Measurements from ENCODE around the gene MSLN. TPM values are rescaled to one million over a fixed set of nuclear protein-coding genes. Genes with fewer than 3 reads are reported as not detected.

The MSLN gene
- total and polyA plus RNA-seq, 9 of the 15 experiments (the other 6 are each of a cell fraction or from before 2014, with no cell fraction given) = not detected

DNA sequence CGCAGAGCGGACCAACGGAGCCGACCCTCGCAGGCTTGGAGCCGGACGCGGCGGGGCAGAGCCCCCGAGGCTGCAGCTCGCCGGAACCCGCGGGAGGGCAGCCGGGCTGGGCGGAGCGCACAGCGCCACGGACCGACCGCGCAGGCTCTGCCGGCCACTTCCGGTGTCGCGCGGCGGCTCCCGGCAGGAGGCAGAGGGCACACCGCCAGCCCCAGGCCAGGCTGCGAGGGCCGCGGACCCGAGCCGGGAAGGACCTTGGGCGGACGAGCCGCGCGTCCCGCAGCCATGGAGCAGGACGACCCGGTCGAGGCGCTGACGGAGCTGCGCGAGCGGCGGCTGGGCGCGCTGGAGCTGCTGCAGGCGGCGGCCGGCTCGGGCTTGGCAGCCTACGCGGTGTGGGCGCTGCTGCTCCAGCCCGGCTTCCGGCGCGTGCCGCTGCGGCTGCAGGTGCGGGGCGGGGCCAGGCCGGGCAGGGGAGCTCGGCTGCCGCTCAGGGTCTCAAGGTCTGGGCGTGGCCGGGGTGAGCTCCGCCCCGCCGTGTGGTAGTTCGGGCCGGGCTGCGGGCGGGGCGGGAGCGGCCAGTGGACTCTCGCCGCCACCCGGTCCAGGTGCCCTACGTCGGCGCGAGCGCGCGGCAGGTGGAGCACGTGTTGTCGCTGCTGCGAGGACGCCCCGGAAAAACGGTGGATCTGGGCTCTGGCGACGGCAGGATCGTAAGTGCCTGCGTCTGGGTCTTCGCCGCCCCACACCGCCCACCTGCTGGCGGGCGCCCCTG lies 39.4 kb upstream of the MSLN start, which contains the start of gene ANTKMT (continued):
- TF ChIP-seq, protein P1, sequence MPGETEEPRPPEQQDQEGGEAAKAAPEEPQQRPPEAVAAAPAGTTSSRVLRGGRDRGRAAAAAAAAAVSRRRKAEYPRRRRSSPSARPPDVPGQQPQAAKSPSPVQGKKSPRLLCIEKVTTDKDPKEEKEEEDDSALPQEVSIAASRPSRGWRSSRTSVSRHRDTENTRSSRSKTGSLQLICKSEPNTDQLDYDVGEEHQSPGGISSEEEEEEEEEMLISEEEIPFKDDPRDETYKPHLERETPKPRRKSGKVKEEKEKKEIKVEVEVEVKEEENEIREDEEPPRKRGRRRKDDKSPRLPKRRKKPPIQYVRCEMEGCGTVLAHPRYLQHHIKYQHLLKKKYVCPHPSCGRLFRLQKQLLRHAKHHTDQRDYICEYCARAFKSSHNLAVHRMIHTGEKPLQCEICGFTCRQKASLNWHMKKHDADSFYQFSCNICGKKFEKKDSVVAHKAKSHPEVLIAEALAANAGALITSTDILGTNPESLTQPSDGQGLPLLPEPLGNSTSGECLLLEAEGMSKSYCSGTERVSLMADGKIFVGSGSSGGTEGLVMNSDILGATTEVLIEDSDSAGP (CRISPR knock-in tag; IDR thresholded peaks at IDR 0.05) = no peak; the same call in 1 of the 2 replicates
- TF ChIP-seq POLR2B (IDR thresholded peaks at IDR 0.05; ENCODE audit: low read depth, partially characterized antibody) = peak; percentile 25
- TF ChIP-seq ZNF24 (IDR thresholded peaks at IDR 0.05) = 0 out of 2 replicates have a peak, but pooled peaks have one; percentile 40
- TF ChIP-seq KLF1 (tag; IDR thresholded peaks at IDR 0.05) = peak; percentile 88
- TF ChIP-seq BRD9 (IDR thresholded peaks at IDR 0.05; ENCODE audit: low read depth, partially characterized antibody) = no peak
- peak; percentile 92 for TF ChIP-seq ZFX (CRISPR knock-in tag; IDR thresholded peaks at IDR 0.05)
- TF ChIP-seq FIP1L1 (IDR thresholded peaks at IDR 0.05; ENCODE audit: low read depth, low read length, poor library complexity, severe bottlenecking) = peak; percentile 42
- TF ChIP-seq SAFB (IDR thresholded peaks at IDR 0.05; ENCODE audit: borderline replicate concordance, low read depth, low read length) = 0 out of 2 replicates have a peak, but pooled peaks have one; percentile 4
- peak; percentile 87; the same call in 1 of the 2 replicates for TF ChIP-seq RUNX1 (IDR thresholded peaks at IDR 0.05; ENCODE audit: low read depth)
- TF ChIP-seq, protein P2, sequence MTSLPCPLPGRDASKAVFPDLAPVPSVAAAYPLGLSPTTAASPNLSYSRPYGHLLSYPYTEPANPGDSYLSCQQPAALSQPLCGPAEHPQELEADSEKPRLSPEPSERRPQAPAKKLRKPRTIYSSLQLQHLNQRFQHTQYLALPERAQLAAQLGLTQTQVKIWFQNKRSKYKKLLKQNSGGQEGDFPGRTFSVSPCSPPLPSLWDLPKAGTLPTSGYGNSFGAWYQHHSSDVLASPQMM (CRISPR knock-in tag; IDR thresholded peaks at IDR 0.05) = no peak
- TF ChIP-seq DPF2 (IDR thresholded peaks at IDR 0.05) = no peak
- TF ChIP-seq FOXP1 (CRISPR knock-in tag; IDR thresholded peaks at IDR 0.05) = peak; percentile 41; the same call in 1 of the 2 replicates
- TF ChIP-seq POU5F1 (IDR thresholded peaks at IDR 0.05; ENCODE audit: borderline replicate concordance, low read depth, low read length, partially characterized antibody) = no peak
- 0 out of 4 replicates have a peak, but pooled peaks of 1 of the 2 experiments have one; percentile 22 for TF ChIP-seq RCOR1 (IDR thresholded peaks at IDR 0.05; ENCODE audit: borderline replicate concordance in 1 of 2, low read depth in 2 of 2, low read length in 2 of 2)
- TF ChIP-seq ETV6 (IDR thresholded peaks at IDR 0.05; ENCODE audit: borderline replicate concordance in 1 of 2, low read depth in 2 of 2, low read length in 1 of 2) = no peak
- TF ChIP-seq ETV6 (CRISPR knock-in tag; IDR thresholded peaks at IDR 0.05; ENCODE audit: borderline replicate concordance) = 0 out of 2 replicates have a peak, but pooled peaks have one; percentile 9
- TF ChIP-seq JUND (IDR thresholded peaks at IDR 0.05; ENCODE audit: borderline replicate concordance, low read depth, low read length) = peak; percentile 4; the same call in 1 of the 2 replicates
- TF ChIP-seq JUND (tag; IDR thresholded peaks at IDR 0.05; ENCODE audit: borderline replicate concordance, low read depth, low read length) = no peak; the same call in 2 of the 3 replicates
- TF ChIP-seq KDM2B (CRISPR knock-in tag; IDR thresholded peaks at IDR 0.05) = 0 out of 2 replicates have a peak, but pooled peaks have one; percentile 65
- TF ChIP-seq CREB3L1 (IDR thresholded peaks at IDR 0.05; ENCODE audit: borderline replicate concordance, low read depth) = peak; percentile 84
